Vagina (tissue), 2 donors: ENCODE results near the gene EDEM1.

Source experiments
- CTCF ChIP-seq, 3 experiments: fragments of 450-650 bp in 2 of 3; fragments of 200-600 bp in 1 of 3; sonication (generic) in 1 of 3; IDR thresholded peaks; one replicate each; pipeline ENCODE4 v1.5.1; 2017 to 2019; ENCODE audit warnings: antibody characterized with exemption in 3 of 3, mild to moderate bottlenecking in 2 of 3, moderate library complexity in 2 of 3
- POLR2A ChIP-seq, 2 donors: fragments of 450-650 bp; IDR thresholded peaks; one replicate each; pipeline ENCODE4 v1.6.1; 2017; ENCODE audit warnings: antibody characterized with exemption in 2 of 2, mild to moderate bottlenecking in 2 of 2, moderate library complexity in 2 of 2
- POLR2AphosphoS5 ChIP-seq, 2 donors: sonication (generic); formaldehyde crosslinking; IDR thresholded peaks; one replicate each; pipeline ENCODE4 v1.9.0; 2017; ENCODE audit warnings: antibody characterized with exemption in 2 of 2, mild to moderate bottlenecking in 2 of 2, low read depth in 1 of 2; ENCODE audit not compliant: insufficient read depth in 1 of 2

DNA sequence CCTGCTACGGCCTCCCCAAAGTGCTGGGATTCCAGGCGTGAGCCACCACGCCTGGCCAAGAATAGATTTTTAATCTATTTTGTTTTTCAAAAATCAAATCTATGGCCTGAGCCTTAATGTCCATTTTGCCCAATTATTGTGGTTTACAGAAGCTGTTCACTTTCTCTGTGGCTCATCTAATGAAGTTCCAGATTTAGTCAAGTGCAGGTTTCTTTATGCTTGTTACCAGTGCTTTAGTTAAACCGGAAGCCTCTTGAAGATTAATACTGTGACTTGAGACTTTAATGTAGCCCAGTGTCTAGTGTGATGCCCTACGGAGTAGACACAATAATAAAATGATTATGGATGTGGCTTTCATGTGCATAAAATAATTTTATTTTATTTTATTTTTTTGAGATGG lies 16.5 kb upstream of the EDEM1 start:
- TF ChIP-seq POLR2A (IDR thresholded peaks at IDR 0.05) = no peak
- no peak for TF ChIP-seq POLR2AphosphoS5 (IDR thresholded peaks at IDR 0.05; ENCODE audit: insufficient read depth in 1 of 2, low read depth in 1 of 2)
- TF ChIP-seq CTCF (IDR thresholded peaks at IDR 0.05) = no peak
